ENCODE measurements around the gene LIMS1. TPM values are rescaled to one million over a fixed set of nuclear protein-coding genes. Genes with fewer than 3 reads are reported as not detected.

LIMS1 gene
- total RNA-seq, 4 donors from 2014 or later = 43.6 to 89.3 (median 59.6) TPM

GRCh38 chr2:108616318-108616717 lies 82.0 kb downstream of the LIMS1 start:
- 83 to 87% methylated on average over 5 of the region's 5 CpGs for WGBS, 2 donors
- no peak overlapping the region for H3K4me3 ChIP-seq (ENCODE audit: low read depth, poor library complexity, severe bottlenecking)
- intact Hi-C loops (cut with DNase I; ENCODE audit: low total_unique reads) = no loop called here
- DNase-seq (ENCODE audit: low spot score in 2 of 2) = peak in 1 of 2 donors; percentile 9
- no peak for TF ChIP-seq CTCF (IDR thresholded peaks at IDR 0.05)
- TF ChIP-seq POLR2A (IDR thresholded peaks at IDR 0.05) = no peak

- H3K4me3 ChIP-seq (ENCODE audit: low read depth, poor library complexity, severe bottlenecking) = no peak overlapping the region
- TF ChIP-seq CTCF (IDR thresholded peaks at IDR 0.05) (no peak), POLR2A (IDR thresholded peaks at IDR 0.05) (no peak)
- peak in 1 of 2 donors; percentile 52 for DNase-seq (ENCODE audit: low spot score in 2 of 2)
- WGBS, 2 donors = 29 to 32% methylated on average over 2 of the region's 2 CpGs
- intact Hi-C loops (cut with DNase I; ENCODE audit: low total_unique reads) = no loop called here
These were observed 82.5 kb downstream of the LIMS1 start for GRCh38 chr2:108616751-108617161.

DNA sequence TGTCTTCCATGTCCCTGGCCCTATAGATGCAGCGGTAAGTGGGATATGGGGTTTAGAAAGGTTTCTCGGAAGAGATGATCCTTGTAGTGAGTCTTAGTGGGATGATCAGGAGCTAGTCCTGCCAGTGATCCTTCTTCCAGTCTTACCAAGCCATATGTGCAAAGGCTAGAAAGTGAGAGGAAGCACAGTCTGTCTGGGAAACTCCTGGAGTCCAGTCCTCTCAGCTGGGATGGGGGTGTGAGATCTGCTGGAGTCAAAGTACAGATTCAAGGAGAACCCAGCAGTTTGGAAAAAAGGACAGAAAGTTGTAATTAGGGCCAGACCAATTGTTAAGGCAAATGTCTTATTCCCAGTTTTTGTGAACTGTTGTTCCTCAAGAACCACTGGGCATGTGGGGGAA lies 83.3 kb downstream of the LIMS1 start:
- no peak overlapping the region for H3K4me3 ChIP-seq (ENCODE audit: low read depth, poor library complexity, severe bottlenecking)
- intact Hi-C loops (cut with DNase I; ENCODE audit: low total_unique reads) = no loop called here
- no peak for TF ChIP-seq CTCF (IDR thresholded peaks at IDR 0.05)
- no peak for TF ChIP-seq POLR2A (IDR thresholded peaks at IDR 0.05)
- peak in 1 of 2 donors; percentile 1 for DNase-seq (ENCODE audit: low spot score in 2 of 2)
- 89 to 100% methylated on average over 2 of the region's 2 CpGs for WGBS, 2 donors

- TF ChIP-seq POLR2A (IDR thresholded peaks at IDR 0.05) (no peak), CTCF (IDR thresholded peaks at IDR 0.05) (no peak)
- H3K4me3 ChIP-seq (ENCODE audit: low read depth, poor library complexity, severe bottlenecking) = no peak overlapping the region
- intact Hi-C loops (cut with DNase I; ENCODE audit: low total_unique reads) = no loop called here
These were observed 85.8 kb downstream of the LIMS1 start for GRCh38 chr2:108619925-108620620.

GRCh38 chr2:108620656-108621055 lies 86.4 kb downstream of the LIMS1 start:
- no peak for DNase-seq (ENCODE audit: low spot score in 2 of 2)
- intact Hi-C loops (cut with DNase I; ENCODE audit: low total_unique reads) = no loop called here
- no peak overlapping the region for H3K4me3 ChIP-seq (ENCODE audit: low read depth, poor library complexity, severe bottlenecking)
- whole genome bisulfite sequencing, 2 donors = 34 to 39% methylated on average over 3 of the region's 3 CpGs
- no peak for TF ChIP-seq CTCF (IDR thresholded peaks at IDR 0.05)
- TF ChIP-seq POLR2A (IDR thresholded peaks at IDR 0.05) = no peak

More at GRCh38 chr2:108619925-108620620, 85.8 kb downstream of the LIMS1 start:
- WGBS, 2 donors = 54 to 59% methylated on average over 8 of the region's 8 CpGs
- DNase-seq (ENCODE audit: low spot score in 2 of 2) = peak in 1 of 2 donors; percentile 13

Data from lower leg skin (tissue), 4 donors.